HEK293 (cell line): ENCODE results near the gene P2RY2.
A peak's percentile ranks its signal among the peaks of the same experiment; 100 is the strongest.
"Not testable (repeated sequence)": the region's sequence is repeated elsewhere in the genome, so short reads cannot be mapped to it uniquely, and the experiment has no call there.

Experiments used
- CTCF ChIA-PET: fragments of 350-600 bp; formaldehyde crosslinking; extraction: SDS; loops from one replicate; lab custom pipeline; 2021; ENCODE audit warnings: antibody characterized with exemption; lab: Yijun Ruan, JAX
- POLR2A ChIA-PET: fragments of 300-600 bp; formaldehyde crosslinking; extraction: SDS; loops from one replicate; lab custom pipeline; 2020; ENCODE audit warnings: antibody characterized with exemption, inconsistent platforms; lab: Yijun Ruan, JAX
- H3K27ac ChIP-seq: fragments of 200-500 bp; sonication (Bioruptor generic); 2 replicates; pipeline ENCODE4 v1.5.1; 2014; ENCODE audit warnings: low read depth, low read length, control low read depth, inconsistent platforms; ENCODE audit errors: extremely low read depth
- H3K36me3 ChIP-seq, 2 experiments: fragments of 200-500 bp in 1 of 2; sonication (Bioruptor generic) in 1 of 2; 1 replicate in 1 of 2; 2 replicates in 1 of 2; pipeline ENCODE4 v1.5.1; 2014 to 2017; ENCODE audit warnings: inconsistent platforms in 2 of 2, low read length in 2 of 2; ENCODE audit not compliant: control insufficient read depth in 2 of 2, insufficient read depth in 1 of 2
- H3K4me1 ChIP-seq: fragments of 200-500 bp; sonication (Bioruptor generic); 2 replicates; pipeline ENCODE4 v1.5.1; 2014; ENCODE audit warnings: mild to moderate bottlenecking, low read length, inconsistent platforms; ENCODE audit not compliant: control insufficient read depth, insufficient read depth
- H3K4me3 ChIP-seq: 2 replicates; pipeline ENCODE4 v1.5.1; 2011; ENCODE audit warnings: low read depth, mild to moderate bottlenecking, control low read depth, low read length, moderate library complexity
- H3K9me3 ChIP-seq: fragments of 200-500 bp; sonication (Bioruptor generic); 2 replicates; pipeline ENCODE4 v1.5.1; 2014; ENCODE audit warnings: low read depth, low read length, inconsistent platforms; ENCODE audit not compliant: control insufficient read depth, insufficient read depth
- HOXC10 ChIP-seq: sonication (generic); formaldehyde crosslinking; IDR thresholded peaks from 2 replicates; pipeline ENCODE4 v1.8.1; 2023; ENCODE audit warnings: mild to moderate bottlenecking, missing genetic modification reagents
- KLF9 ChIP-seq: fragments of 450-650 bp; formaldehyde crosslinking; IDR thresholded peaks from 2 replicates; pipeline ENCODE4 v1.5.1; 2016; ENCODE audit warnings: missing biosample characterization, missing genetic modification characterization, low read depth
- MYNN ChIP-seq: fragments of 450-650 bp; formaldehyde crosslinking; IDR thresholded peaks from 2 replicates; pipeline ENCODE4 v1.5.1; 2016; ENCODE audit warnings: missing biosample characterization, missing genetic modification characterization, borderline replicate concordance
- SP2 ChIP-seq: fragments of 450-650 bp; formaldehyde crosslinking; IDR thresholded peaks from 2 replicates; pipeline ENCODE4 v1.5.1; 2016; ENCODE audit warnings: missing biosample characterization, missing genetic modification characterization
- SP7 ChIP-seq: fragments of 450-650 bp; formaldehyde crosslinking; IDR thresholded peaks from 2 replicates; pipeline ENCODE4 v1.5.1; 2016; ENCODE audit warnings: missing biosample characterization, missing genetic modification characterization
- ZBTB11 ChIP-seq: fragments of 450-650 bp; formaldehyde crosslinking; conservative IDR thresholded peaks from 2 replicates; pipeline ENCODE4 v1.5.1; 2016; ENCODE audit warnings: low read depth, missing biosample characterization, missing genetic modification characterization
- ZBTB17 ChIP-seq: fragments of 450-650 bp; formaldehyde crosslinking; IDR thresholded peaks from 2 replicates; pipeline ENCODE4 v1.5.1; 2016; ENCODE audit warnings: missing biosample characterization, missing genetic modification characterization
- ZBTB26 ChIP-seq: fragments of 450-650 bp; formaldehyde crosslinking; optimal IDR thresholded peaks from 2 replicates; pipeline ENCODE3; 2016; ENCODE audit warnings: missing biosample characterization, mild to moderate bottlenecking, missing genetic modification characterization
- ZEB2 ChIP-seq: fragments of 450-650 bp; formaldehyde crosslinking; IDR thresholded peaks from 2 replicates; pipeline ENCODE4 v1.5.1; 2016; ENCODE audit warnings: missing biosample characterization, missing genetic modification characterization
- ZNF10 ChIP-seq: fragments of 450-650 bp; formaldehyde crosslinking; IDR thresholded peaks from 2 replicates; pipeline ENCODE4 v1.5.1; 2017; ENCODE audit warnings: missing biosample characterization, missing genetic modification characterization
- ZNF148 ChIP-seq: fragments of 450-650 bp; formaldehyde crosslinking; IDR thresholded peaks from 2 replicates; pipeline ENCODE4 v1.5.0; 2017; ENCODE audit warnings: missing biosample characterization, missing genetic modification characterization, borderline replicate concordance
- ZNF24 ChIP-seq: fragments of 450-650 bp; formaldehyde crosslinking; IDR thresholded peaks from 2 replicates; pipeline ENCODE4 v1.5.1; 2016; ENCODE audit warnings: missing biosample characterization, missing genetic modification characterization
- ZNF302 ChIP-seq: fragments of 450-650 bp; formaldehyde crosslinking; IDR thresholded peaks from 2 replicates; pipeline ENCODE4 v1.5.1; 2016; ENCODE audit warnings: missing biosample characterization, missing genetic modification characterization, low read depth
- ZNF341 ChIP-seq: fragments of 450-650 bp; formaldehyde crosslinking; IDR thresholded peaks from 2 replicates; pipeline ENCODE4; 2016; ENCODE audit warnings: low read depth, missing biosample characterization, missing genetic modification characterization
- ZNF398 ChIP-seq: fragments of 450-650 bp; formaldehyde crosslinking; IDR thresholded peaks from 2 replicates; pipeline ENCODE4 v1.5.1; 2017; ENCODE audit warnings: missing biosample characterization, missing genetic modification characterization
- ZNF423 ChIP-seq: fragments of 450-650 bp; formaldehyde crosslinking; IDR thresholded peaks from 2 replicates; pipeline ENCODE4 v1.5.1; 2016; ENCODE audit warnings: missing biosample characterization, missing genetic modification characterization
- ZNF600 ChIP-seq: fragments of 450-650 bp; formaldehyde crosslinking; IDR thresholded peaks from 2 replicates; pipeline ENCODE4 v1.5.1; 2016; ENCODE audit warnings: missing biosample characterization, missing genetic modification characterization
- ZNF629 ChIP-seq: fragments of 450-650 bp; formaldehyde crosslinking; IDR thresholded peaks from 2 replicates; pipeline ENCODE4 v1.5.1; 2017; ENCODE audit warnings: missing biosample characterization, missing genetic modification characterization
- ZNF792 ChIP-seq: fragments of 450-650 bp; formaldehyde crosslinking; IDR thresholded peaks from 2 replicates; pipeline ENCODE4 v1.5.1; 2016; ENCODE audit warnings: missing biosample characterization, missing genetic modification characterization
- ZSCAN16 ChIP-seq: fragments of 450-650 bp; formaldehyde crosslinking; IDR thresholded peaks from 2 replicates; pipeline ENCODE4 v1.5.1; 2016; ENCODE audit warnings: missing biosample characterization, missing genetic modification characterization

P2RY2 gene

GRCh38 chr11:73270855-73271477 is 52.9 kb downstream of the P2RY2 start (continued):
- TF ChIP-seq KLF9 (no peak), ZNF792 (tag by site-specific recombination) (no peak), ZSCAN16 (tag by site-specific recombination) (no peak), ZNF10 (tag by site-specific recombination) (no peak), MYNN (tag by site-specific recombination) (no peak), ZNF398 (tag by site-specific recombination) (no peak)

GRCh38 chr11:73271478-73271865 is 53.4 kb downstream of the P2RY2 start:
- H3K27ac ChIP-seq, POLR2A ChIA-PET, H3K9me3 ChIP-seq, H3K4me1 ChIP-seq, H3K4me3 ChIP-seq, H3K36me3 ChIP-seq: not testable (repeated sequence)
- CTCF ChIA-PET: interaction anchor here (5.7 kb wide), 1 partner anchor 18 kb away, joined by 25 read pairs; no protein-coding TSS in a partner anchor

GRCh38 chr11:73271936-73272679 is 54.0 kb downstream of the P2RY2 start, which contains the start of gene P2RY6:
Gene P2RY6, plus strand, starts transcription at chr11:73272338. Its CDS starts 24,181 bp downstream, at chr11:73296519.
- Histone ChIP-seq H3K9me3 (no peaks in the 10 kb centered on the region), H3K4me1 (no peaks in the 10 kb centered on the region), H3K4me3 (no peak within 1 kb of the TSS), H3K36me3 (no peaks in the 10 kb centered on the region), H3K27ac (no peak within 1 kb of the TSS)
- ChIA-PET POLR2A (no interaction called here), CTCF (interaction anchor here (0.6 to 5.7 kb wide), 4 partner anchors 18 to 319 kb away, joined by 3 to 25 read pairs (median 6); no protein-coding TSS in a partner anchor)
- TF ChIP-seq ZNF423 (tag by site-specific recombination): no peak
- no peak for TF ChIP-seq HOXC10 (CRISPR knock-in tag)
- no peak for TF ChIP-seq SP7 (tag by site-specific recombination)
- 0 out of 2 replicates have a peak, but pooled peaks have one; percentile 17 for TF ChIP-seq ZNF629 (tag by site-specific recombination)
- 0 out of 2 replicates have a peak, but pooled peaks have one; percentile 18 for TF ChIP-seq ZBTB17 (tag by site-specific recombination)
- TF ChIP-seq ZNF341: no peak
- 0 out of 2 replicates have a peak, but pooled peaks have one; percentile 15 for TF ChIP-seq ZNF600
- TF ChIP-seq ZNF24 (tag by site-specific recombination): no peak
- TF ChIP-seq SP2: no peak

GRCh38 chr11:73272680-73273038 is 54.6 kb downstream of the P2RY2 start:
- Histone ChIP-seq H3K27ac (no peak overlapping the region), H3K4me1 (no peaks in the 10 kb centered on the region), H3K4me3 (no peak overlapping the region), H3K9me3 (no peaks in the 10 kb centered on the region), H3K36me3 (no peaks in the 10 kb centered on the region)
- TF ChIP-seq ZNF302 (tag by site-specific recombination) (no peak), ZBTB11 (tag by site-specific recombination) (no peak), ZEB2 (tag by site-specific recombination) (no peak), ZNF148 (no peak), ZBTB26 (no peak)
- ChIA-PET POLR2A (no interaction called here), CTCF (interaction anchor here (0.5 to 5.7 kb wide), 6 partner anchors 17 to 547 kb away, joined by 3 to 25 read pairs (median 4); no protein-coding TSS in a partner anchor)
